Activated CD4-positive, alpha-beta T cell treated with anti-CD3 and anti-CD28 coated beads for 1 hour (primary cell): ENCODE results near the gene ST7L.
"Not testable (repeated sequence)": the region's sequence is repeated elsewhere in the genome, so short reads cannot be mapped to it uniquely, and the experiment has no call there.

ENCODE experiments used
- DNase-seq: peaks from one replicate; pipeline ENCODE4 v3.0.0-alpha.2; 2020

Gene ST7L

DNA sequence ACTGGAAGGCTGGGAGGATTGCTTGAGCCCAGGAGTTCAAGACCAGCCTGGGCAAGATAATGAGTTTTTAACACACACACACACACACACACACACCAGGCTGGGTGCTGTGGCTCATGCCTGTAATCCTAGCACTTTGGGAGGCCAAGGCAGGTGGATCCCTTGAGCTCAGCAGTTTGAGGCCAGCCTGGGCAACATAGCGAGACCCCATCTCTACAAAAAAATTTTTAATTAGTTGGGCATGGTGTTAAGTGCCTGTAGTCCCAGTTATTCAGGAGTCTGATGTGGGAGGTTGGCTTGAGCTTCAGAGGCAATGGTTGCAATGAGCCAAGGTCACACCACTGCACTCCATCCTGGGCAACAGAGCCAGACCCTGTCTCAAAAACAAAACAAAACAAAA is 132.9 kb downstream of the ST7L start:
- not testable (repeated sequence) for DNase-seq

DNA sequence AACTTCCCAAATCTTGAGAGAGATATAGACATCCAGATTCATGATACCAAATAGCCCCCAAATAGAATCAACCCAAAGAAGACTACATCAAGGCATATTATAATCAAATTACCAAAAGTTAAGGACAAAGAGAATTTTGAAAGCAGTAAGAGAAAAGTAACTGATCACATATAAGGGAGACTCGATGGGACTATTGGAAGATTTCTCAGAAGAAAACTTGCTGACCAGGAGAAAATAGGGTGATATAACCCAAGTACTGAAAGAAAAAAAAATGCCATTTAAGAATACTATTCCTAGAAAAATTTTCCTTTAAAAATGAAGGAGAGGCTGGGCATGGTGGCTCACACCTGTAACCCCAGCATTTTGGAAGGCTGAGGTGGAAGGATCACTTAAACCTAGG is 140.6 kb downstream of the ST7L start:
- no peak for DNase-seq

DNA sequence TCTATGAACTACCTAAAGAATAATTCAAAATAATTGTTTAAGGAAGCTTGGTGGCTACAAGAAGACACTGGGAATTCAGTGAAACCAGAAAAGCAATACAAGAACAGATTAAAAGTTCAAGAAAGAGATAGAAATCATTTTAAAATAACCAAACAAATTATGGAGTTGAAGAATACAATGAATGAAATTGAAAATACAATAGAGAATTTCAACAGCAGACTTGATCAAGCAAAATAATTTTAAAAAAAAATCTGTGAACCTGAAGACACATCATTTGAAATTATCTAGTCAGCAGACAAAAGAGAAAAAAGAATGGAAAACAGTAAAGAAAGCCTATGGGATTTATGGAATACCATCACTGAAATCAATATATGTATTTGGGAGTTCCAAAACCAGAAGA is 141.4 kb downstream of the ST7L start:
- DNase-seq = no peak
